Kidney tubule cell (primary cell): ENCODE data around the gene MICAL3.

Experiments used
- DNase-seq: peaks from one replicate; pipeline ENCODE4 v3.0.0-alpha.2; 2018; ENCODE audit warnings: low spot score

MICAL3 gene

DNA sequence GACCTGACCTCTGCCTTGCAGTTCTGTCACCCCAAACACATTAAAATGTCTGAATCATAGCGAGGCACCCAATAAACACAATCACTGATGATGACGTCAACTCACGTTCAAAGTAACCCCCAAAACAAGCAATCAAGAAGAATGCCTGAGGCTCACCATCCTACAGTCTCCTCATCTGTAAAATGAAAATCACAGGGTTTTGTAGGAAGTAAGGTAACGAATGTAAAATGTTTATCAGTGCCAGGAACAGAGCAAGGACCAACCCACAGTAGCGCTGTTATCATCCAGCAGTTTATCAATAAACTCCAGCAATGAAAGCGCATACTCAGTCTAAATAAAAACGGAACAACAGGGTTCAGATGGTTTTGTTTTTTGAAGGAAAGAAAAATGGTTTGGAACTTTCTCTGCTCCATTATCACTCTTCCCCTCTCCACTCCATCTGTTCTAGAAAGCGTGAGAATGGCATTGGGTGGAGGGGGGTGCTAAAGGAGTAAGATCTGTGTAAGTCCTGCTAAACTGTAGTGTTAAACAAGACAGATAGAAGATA lies 110.5 kb downstream of the MICAL3 start:
- DNase-seq = no peak

DNA sequence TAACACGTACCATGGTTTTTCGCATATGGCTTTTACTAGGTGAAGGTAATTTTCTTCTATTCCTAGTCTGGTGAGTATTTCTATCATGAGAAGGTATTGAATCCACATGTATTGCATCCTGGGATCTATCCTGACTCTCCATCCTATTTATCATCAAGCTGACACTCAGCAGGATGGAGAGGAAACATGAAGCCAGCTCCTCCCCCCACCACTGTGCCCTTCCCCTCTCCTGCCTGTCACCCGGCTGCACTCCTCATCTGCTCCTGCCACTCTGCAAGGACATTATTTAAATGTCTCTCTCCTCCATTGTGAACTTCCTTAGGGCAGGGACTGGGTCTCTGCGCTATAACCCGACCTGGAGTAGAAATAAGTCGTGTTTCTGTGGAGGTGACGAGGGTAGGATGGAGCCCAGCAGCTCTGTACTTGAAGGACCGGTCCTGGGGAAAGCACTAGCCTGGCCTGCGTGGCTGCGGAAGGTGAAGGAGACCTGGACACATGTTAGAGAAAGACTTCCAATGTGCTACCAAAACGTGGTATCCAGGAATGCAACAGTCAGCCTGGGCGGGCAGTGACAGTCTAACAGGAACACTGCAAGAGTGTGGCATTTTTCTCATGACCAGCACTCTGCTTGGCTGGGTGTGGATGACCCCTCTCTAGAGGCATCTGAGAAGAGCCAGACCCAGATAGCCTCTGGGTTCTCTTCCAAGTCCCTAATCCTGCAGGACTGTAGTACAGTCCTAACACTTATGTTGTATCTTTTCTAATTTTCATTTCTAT lies 111.2 kb downstream of the MICAL3 start:
- no peak for DNase-seq

DNA sequence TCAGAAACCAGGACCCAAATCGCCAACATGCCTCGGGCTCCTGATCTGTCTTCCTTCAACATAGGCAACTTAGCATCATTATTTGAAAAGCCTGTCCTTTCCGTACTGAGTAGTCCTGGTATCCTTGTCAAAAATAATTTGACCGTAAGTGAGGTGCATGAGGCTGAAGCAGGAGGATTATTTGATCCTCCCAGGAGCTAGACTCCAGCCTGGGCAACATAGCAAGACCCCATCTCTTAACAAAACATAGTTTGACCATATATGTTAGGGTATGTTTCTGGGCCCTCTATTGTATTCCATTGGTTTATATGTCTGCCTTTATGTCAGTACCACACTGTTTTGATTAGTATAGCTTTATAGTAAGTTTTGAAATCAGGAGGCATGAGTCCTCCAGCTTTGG lies 112.5 kb downstream of the MICAL3 start:
- no peak for DNase-seq

DNA sequence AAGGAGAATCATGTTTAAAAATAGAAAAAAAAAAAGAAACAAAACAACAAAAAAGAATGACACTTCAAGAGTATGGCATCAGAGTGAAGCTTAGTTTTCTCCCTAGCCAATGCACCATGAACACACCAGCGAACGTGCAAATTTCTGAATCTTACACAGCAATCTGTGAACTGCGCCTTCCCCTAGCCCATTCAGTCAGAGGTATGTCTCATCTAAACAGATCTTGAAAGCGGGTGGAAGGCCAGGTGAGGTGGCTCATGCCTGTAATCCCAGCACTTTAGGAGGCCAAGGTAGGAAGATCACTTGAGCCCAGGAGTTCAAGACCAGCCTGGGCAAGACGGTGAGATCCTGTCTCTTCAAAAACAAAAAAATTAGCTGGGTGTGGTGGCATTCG lies 113.1 kb downstream of the MICAL3 start:
- DNase-seq = no peak

DNA sequence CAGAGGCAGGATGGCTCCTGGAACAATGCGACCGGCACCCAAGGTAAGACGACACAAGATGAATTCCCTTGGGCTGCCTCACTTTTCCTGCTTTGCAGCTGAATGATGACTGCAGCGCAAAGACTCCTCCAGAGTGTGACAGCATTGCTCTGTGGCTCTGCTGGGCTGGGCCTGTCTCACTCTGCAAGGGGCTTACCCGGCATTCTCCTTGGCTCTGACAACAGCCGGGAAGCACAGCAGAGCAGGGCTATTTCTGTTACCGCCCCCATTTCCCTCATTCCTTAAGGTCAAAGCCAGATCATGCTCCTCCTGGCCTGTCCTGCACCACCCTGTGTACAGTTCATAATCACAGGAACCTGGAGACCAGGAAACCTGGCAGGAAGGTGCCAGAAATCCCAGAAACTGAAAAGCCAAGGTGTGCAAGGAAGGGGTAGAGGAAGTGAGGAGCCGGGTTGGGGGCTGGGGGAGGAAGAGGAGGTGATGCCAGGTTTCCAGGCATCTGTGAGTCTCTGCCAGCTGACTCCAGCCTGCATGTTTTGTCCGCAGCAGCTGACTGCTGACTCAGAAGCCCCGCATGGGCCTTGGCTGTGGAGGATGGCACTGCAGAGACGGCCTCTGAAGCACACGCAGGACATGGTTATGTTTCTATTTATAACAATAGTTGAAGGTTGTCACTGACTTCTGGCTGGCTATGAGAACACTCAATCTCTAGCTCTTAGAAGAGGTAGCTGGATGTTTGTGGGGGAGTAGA lies 113.6 kb downstream of the MICAL3 start:
- peak; percentile 93 for DNase-seq

DNA sequence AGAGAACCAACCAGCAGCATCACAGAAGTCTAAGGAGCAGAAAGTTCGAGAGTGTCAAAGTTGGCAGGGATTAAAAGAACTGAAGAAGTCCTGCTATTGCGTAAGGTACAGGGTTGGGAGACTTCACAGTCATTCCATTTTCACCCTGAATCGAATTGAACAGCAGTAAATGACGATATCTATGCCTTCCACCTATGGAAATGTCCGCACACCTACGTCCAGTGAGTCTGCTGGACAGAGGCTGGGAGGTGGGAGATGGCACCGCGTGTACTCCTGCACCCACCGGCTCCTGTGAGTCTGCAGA lies 116.7 kb downstream of the MICAL3 start:
- no peak for DNase-seq

DNA sequence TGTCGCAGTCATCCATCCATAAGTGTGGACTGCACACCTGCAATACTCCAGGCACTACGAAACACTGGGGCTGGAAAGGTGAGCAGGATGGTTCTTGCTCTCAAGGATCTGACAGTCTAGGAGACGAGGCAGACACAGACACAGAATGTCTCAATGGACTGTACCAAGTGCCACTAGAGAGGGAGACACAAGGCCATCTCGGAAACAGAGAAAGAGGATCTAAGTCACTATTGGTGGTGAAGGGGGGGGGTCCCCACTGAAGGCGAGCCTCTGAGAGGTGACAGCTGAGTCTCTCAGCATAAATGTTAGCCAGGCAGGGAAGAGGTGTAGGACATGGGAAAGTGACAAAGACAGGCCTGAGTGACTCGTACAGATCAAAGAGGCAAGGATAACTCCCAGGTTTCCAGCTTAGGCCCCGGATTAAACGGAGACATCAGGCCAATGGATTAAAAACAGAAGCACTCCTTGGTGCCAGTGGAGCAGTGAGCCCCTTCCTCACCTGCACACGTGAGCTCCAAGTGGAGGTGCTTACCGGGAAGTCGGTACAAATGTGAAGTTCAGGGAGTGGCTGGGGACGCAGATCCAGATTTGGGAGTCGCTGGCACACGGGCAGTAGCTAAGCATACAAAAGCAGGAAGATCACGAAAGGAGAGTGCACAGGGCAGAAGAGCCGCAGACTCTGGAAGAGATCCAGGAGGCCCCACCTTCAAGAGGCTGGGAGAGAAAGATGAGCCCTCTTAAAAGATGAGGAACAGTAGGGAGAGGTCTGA lies 117.2 kb downstream of the MICAL3 start:
- no peak for DNase-seq

DNA sequence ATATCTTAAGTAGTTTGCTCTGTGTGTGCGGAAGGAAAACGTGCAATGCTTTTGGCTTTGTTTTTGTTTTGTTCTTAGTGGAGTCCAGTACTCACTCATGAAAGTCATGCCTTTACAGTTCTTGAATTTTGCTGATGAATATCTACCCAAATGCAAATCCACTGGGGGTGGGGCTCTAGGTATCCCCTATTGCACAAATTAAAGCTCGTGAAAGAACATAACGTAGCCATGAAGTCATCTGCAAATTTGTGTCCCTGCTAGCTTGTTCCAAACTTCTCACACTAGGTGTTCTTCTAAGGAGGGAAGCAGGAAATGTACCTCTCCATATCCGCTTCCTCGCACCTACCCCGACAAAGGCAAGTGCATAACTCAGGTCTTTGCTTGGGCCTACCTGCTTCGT lies 118.9 kb downstream of the MICAL3 start:
- no peak for DNase-seq

DNA sequence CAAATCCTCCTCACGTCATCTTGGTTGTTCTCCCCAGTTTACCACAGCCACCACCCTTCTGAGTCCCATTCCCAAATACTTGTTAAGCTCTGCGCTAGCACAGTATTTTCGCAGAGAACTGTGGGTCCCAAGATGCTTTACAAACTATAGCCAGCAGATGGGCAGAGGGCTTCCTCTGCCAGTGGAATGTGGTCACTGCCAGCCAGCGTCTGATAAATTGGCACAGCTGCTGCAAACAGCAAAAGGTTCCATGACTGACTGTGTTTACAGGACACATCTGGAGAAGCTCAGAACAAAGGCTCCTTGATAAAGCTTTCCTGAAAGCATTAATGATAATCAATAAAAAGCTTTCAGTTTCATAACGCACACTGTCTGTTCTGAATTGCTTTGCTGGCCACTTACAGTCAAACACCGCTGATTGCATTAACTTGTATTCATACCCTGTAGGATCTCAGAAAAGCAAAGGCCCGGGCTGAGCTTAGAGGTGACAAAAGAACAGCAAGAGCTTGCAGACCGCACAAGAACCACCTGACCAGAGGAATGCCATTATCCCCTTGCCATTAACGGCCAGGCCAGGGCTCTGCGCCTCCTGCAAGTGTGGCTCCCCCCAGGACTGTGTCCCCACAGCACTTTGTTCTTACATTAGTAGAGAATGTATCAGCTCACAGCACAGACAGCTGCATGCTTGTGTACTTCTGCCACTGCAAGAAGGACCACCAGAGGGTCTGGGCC lies 120.6 kb downstream of the MICAL3 start:
- DNase-seq = no peak

DNA sequence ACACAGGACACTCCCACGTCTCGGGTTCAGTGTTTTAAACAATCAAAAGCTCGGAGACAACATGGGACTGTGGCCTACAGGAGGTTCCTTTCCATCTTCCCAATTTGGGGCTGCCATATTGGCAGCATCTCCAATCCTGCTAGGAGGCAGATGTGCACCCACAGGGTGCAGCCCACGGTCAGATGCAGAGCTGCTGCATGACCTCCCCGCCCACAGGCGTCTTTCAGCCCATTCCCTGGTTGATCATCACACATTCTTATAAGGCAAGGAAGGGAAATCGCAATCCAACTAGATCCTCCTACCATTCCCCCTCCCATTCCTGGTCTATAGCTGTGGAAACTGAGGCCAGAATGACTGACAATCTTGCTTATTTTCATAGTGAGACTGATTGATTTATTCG lies 121.4 kb downstream of the MICAL3 start:
- no peak for DNase-seq

DNA sequence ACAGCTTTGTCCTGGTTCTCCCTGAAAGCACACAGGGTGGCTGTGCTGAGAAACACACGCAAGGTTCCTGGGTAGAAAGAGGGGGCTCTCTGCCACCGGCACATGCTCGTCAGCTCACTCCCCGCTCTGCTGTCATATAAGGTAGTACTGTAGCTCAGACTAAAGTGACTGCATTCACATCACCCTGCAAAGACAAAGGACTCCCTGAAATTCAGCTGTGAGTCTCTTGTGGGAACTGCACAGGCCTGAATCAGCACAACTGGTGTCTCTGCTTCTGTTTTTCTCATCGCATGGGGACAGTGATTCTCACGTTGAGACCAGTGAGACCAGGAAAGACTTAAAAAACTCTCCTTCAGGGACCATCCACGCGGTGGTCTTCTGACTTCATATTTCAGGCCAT lies 126.0 kb downstream of the MICAL3 start:
- DNase-seq = no peak

DNA sequence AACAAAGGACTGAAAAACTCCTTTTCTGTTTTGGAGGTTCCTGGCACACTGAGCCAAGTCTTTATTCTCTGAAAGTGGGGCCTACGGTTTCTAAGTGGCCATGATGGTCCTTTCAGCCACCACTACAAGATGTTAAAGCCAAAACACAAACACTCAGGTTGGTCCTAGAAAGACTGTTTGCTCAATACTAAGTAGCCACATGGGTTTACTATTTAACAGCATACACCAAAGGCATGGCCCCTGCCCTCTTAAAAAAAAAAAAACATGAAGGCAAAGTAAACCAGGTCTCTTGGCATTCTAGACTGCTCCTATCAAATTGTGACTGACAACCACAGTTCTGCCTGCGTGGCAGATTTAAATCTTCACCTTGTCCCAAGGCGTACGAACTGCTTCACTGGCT lies 126.5 kb downstream of the MICAL3 start:
- DNase-seq = no peak

DNA sequence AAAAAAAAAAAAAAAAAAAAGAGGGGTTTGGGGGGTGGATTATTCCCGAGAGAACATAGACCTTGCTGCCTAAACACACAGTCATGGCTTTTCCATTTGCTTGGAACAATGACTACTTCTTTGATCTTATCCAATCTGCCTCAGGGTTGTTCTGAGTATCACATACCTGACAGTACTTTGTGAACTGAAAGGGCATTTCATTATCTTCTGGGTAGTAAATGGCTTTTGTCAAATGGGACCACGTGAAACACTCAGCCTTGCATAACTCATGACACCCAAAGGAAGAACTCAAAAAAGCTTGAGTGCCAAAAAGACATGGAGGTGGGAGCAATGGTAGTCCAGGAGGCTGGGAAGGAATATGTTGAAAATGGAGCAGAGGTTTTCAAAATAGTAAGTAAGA lies 126.9 kb downstream of the MICAL3 start:
- DNase-seq = no peak

DNA sequence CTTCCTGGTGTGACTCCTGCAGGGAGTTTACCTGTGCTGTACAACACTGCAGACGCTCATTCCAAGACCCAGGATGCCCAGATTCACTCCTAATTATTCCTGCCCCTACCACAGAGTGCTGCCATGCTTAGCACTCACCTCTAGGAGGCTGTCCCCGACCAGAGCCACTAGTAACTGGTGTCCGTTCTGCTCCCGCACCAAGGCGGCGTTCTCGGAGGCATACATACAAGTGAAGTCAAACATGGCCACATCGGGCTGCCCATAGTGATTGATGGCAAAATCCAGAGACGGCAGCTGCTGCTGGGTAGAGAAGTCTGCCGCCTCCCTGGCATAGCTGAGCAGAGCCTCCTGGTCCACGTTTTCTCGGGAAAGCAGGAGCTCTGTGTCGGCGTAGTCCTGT lies 127.8 kb downstream of the MICAL3 start:
- peak; percentile 57 for DNase-seq

DNA sequence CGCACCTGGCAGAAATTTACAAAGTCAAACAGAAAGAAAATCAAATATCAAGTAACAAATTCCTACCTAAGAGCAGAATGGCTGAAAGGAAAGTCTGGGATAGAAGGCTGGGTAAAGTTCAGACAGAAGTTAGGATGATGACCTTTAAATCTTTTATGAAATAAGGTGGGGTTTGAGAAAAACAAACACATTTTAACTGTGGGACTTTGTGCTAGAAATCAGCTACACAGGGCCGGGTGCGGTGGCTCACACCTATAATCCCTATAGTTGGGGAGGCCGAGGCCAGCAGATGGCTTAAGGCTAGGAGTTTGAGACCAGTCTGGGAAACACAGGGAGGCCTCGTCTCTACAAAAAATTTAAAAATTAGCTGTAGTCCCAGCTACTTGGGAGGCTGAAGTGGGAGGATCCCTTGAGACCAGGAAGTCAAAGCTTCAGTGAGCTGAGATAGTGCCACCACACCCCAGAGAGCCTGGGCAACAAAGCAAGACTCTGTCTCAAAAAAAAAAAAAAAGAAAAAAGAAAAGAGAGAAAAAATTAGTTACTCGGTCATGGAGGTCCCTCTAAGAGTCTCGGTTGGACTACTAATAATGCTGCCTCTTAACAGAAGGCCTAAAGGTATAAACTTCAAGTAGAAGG lies 130.3 kb downstream of the MICAL3 start:
- no peak for DNase-seq

DNA sequence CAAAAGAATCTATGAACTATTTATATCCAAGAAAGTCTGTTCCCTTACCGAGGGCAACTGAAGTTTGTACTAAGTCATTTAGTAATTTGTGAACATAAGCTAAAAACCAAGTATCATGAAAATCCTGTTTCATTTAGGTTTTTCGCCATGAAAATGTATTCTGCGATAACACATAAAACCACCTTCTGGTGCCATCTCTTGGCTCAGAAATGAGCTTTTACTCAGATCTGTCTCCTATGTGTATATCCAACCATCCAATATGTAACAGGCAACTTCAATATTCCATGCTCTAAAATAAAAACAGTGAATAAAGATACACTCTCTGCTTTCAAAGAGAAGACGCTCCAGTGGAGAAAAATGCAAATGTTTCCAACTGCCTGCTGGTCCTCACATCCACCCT lies 132.0 kb downstream of the MICAL3 start:
- no peak for DNase-seq

DNA sequence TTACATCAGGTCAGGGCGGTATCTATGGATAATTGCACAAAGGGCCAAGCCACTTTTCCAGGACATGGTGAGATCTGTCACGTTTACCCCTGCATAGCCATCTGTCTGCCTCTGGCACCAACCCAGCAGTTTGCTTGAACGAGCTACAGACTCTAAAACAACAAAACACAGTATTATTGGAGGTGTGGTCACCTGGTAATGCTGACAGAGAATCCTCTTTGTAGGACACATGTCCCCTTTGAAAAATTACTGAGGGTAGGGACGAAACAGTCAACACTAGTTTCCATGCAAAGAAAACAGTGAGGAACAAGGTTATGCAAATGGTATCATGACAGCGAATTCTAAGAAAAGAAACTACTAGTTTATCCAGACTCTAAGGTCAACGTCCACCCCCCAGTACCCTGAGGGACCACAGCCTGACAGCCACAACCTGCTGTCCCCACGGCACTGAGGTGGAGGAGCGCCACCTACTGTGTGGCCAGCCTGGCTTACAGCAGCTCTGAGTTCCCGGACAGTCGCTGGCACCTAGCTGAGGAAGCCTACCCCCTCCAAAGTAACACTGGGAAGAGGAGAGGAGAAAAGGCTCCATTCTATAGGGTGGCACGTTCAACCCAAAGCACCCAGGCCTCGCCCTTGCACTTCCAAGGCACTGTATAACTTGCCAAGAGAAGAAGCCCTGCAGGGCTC lies 132.7 kb downstream of the MICAL3 start:
- no peak for DNase-seq

DNA sequence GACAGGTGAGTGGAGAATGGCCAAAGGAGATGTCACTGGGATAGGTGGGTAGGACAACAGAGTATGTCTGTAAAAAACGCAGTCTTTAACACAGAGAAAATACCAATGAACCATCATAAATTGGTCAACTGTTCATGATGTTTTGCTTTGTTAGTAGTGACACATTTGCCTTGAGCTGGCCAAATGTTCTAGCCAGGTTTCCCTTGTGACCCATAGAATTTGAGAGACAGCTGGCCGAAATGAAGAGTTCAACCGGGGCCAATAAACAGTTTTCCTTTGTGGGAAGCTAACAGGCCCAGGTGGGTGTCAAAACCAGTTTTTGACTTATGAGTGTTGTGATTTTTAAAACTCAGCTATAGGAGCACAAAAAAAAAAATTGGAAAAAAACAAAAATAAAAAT lies 133.5 kb downstream of the MICAL3 start:
- no peak for DNase-seq

DNA sequence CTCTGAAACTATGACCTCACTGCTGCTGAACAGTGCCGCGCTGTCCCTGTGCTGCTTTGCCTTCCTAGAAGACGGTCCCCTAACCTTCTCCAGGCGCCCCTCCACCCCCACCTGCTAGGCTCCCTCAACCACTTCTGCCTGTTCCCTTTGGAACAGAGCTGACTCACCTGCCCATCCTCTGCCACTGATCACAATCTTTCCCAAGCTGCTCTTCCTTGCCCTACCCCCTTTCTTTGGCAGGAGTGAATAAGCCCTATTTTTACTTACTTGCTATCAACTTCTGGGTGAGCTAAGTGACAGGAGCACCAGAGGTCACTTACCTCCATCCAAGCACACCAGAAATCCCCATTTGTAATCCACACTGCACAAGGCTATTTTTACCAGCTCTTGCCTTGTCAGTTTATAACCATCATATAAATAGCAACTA lies 134.1 kb downstream of the MICAL3 start:
- DNase-seq = peak; percentile 76

DNA sequence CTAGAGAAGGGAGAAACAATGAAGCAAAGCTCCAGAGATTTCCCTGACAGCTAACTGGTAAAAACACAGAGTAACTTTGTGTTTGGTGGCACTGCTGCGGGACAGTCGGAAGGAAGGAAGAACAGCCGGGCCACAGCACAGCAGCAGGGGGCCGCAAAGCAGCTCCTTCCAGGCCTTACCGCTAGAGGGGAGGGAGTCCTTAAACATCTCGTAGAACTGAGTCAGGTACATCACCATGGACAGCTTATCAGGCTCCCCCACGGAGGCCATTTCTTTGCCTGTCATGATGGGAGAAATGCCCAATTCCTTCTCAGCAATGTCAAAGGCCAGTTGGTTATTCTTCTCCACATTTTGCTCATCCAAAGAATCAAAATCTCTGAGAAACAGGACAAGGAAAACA lies 135.5 kb downstream of the MICAL3 start:
- no peak for DNase-seq

DNA sequence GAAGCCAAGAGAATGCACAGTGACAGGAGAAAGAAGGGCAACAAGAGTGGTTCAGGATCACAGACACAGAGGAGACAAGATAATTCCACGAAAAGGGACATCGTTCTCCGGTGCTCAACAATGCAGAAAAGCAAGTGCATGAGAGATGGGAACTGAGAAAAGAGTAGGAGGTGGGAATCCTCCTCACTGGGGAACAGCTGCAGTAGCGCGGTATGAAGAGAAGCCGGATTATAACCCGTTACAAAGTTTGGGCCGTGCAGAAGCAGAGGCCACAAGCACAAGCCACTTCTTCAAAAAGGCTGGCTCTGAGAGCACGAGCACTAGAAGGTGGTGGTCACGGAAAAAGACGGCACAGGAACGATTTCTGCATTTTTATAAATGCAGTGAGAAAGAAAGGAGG lies 135.9 kb downstream of the MICAL3 start:
- no peak for DNase-seq
